ENCODE results near the gene ME2.
"Not testable (repeated sequence)": the region's sequence is repeated elsewhere in the genome, so short reads cannot be mapped to it uniquely, and the experiment has no call there.

The ME2 gene

GRCh38 chr18:50970006-50970405 is 91.1 kb downstream of the ME2 start:
- peaks cover 21% of the 10 kb centered on the region for H3K79me2 ChIP-seq (ENCODE audit: control insufficient read depth, low read length)
- H3K9me2 ChIP-seq (replicated peaks; ENCODE audit: control insufficient read depth, low read length), result no peaks in the 10 kb centered on the region
- TF ChIP-seq EZH2phosphoT487 (IDR thresholded peaks at IDR 0.05; ENCODE audit: borderline replicate concordance, low read length), result no peak
- TF ChIP-seq, protein P1, sequence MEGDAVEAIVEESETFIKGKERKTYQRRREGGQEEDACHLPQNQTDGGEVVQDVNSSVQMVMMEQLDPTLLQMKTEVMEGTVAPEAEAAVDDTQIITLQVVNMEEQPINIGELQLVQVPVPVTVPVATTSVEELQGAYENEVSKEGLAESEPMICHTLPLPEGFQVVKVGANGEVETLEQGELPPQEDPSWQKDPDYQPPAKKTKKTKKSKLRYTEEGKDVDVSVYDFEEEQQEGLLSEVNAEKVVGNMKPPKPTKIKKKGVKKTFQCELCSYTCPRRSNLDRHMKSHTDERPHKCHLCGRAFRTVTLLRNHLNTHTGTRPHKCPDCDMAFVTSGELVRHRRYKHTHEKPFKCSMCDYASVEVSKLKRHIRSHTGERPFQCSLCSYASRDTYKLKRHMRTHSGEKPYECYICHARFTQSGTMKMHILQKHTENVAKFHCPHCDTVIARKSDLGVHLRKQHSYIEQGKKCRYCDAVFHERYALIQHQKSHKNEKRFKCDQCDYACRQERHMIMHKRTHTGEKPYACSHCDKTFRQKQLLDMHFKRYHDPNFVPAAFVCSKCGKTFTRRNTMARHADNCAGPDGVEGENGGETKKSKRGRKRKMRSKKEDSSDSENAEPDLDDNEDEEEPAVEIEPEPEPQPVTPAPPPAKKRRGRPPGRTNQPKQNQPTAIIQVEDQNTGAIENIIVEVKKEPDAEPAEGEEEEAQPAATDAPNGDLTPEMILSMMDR (IDR thresholded peaks at IDR 0.05; ENCODE audit: low read depth, low read length, poor library complexity, severe bottlenecking), result no peak
- no peak overlapping the region for H3K27ac ChIP-seq (ENCODE audit: low read depth, low read length)
- peaks cover 14% of the 10 kb centered on the region for H3K4me1 ChIP-seq (ENCODE audit: control insufficient read depth, low read length)
- no peaks in the 10 kb centered on the region for H3K27me3 ChIP-seq (ENCODE audit: control insufficient read depth, low read length)
- H3K9me3 ChIP-seq (ENCODE audit: control insufficient read depth, insufficient read depth, low read length), result no peaks in the 10 kb centered on the region
- H3F3A ChIP-seq (ENCODE audit: control insufficient read depth, insufficient read depth), result no peaks in the 10 kb centered on the region
- no peak overlapping the region for H3K4me2 ChIP-seq (ENCODE audit: low read length)
- no peak overlapping the region for H3K4me3 ChIP-seq (ENCODE audit: low read length)
- no peaks in the 10 kb centered on the region for H4K20me1 ChIP-seq (ENCODE audit: control insufficient read depth, insufficient read depth, low read depth, low read length)
- H3K36me3 ChIP-seq (ENCODE audit: control insufficient read depth, low read length), result peaks cover 8% of the 10 kb centered on the region

GRCh38 chr18:50972404-50972803 is 93.5 kb downstream of the ME2 start:
- not testable (repeated sequence) for H3K4me2 ChIP-seq (ENCODE audit: low read length); H3K27me3 ChIP-seq (ENCODE audit: control insufficient read depth, low read length); H3K9me2 ChIP-seq (replicated peaks; ENCODE audit: control insufficient read depth, low read length); H3K4me3 ChIP-seq (ENCODE audit: low read length); H3F3A ChIP-seq (ENCODE audit: control insufficient read depth, insufficient read depth); H3K27ac ChIP-seq (ENCODE audit: low read depth, low read length); H4K20me1 ChIP-seq (ENCODE audit: control insufficient read depth, insufficient read depth, low read depth, low read length)
- H3K79me2 ChIP-seq (ENCODE audit: control insufficient read depth, low read length), result peaks cover 20% of the 10 kb centered on the region
- peaks cover 16% of the 10 kb centered on the region for H3K9me3 ChIP-seq (ENCODE audit: control insufficient read depth, insufficient read depth, low read length)
- peaks cover 11% of the 10 kb centered on the region for H3K4me1 ChIP-seq (ENCODE audit: control insufficient read depth, low read length)
- peaks cover 32% of the 10 kb centered on the region for H3K36me3 ChIP-seq (ENCODE audit: control insufficient read depth, low read length)

- Histone ChIP-seq H3K79me2 (ENCODE audit: control insufficient read depth, low read length) (peaks cover 11% of the 10 kb centered on the region), H3K4me3 (ENCODE audit: low read length) (no peak overlapping the region), H3K9me3 (ENCODE audit: control insufficient read depth, insufficient read depth, low read length) (peaks cover 20% of the 10 kb centered on the region), H3K27me3 (ENCODE audit: control insufficient read depth, low read length) (no peaks in the 10 kb centered on the region), H3F3A (ENCODE audit: control insufficient read depth, insufficient read depth) (no peaks in the 10 kb centered on the region), H4K20me1 (ENCODE audit: control insufficient read depth, insufficient read depth, low read depth, low read length) (no peaks in the 10 kb centered on the region), H3K4me2 (ENCODE audit: low read length) (no peak overlapping the region), H3K27ac (ENCODE audit: low read depth, low read length) (no peak overlapping the region), H3K9me2 (replicated peaks; ENCODE audit: control insufficient read depth, low read length) (no peaks in the 10 kb centered on the region), H3K36me3 (ENCODE audit: control insufficient read depth, low read length) (peaks cover 43% of the 10 kb centered on the region), H3K4me1 (ENCODE audit: control insufficient read depth, low read length) (peaks cover 8% of the 10 kb centered on the region)
- TF ChIP-seq EZH2phosphoT487 (IDR thresholded peaks at IDR 0.05; ENCODE audit: borderline replicate concordance, low read length), result no peak
- TF ChIP-seq, protein P1 (IDR thresholded peaks at IDR 0.05; ENCODE audit: low read depth, low read length, poor library complexity, severe bottlenecking), result no peak
Observed at GRCh38 chr18:50973367-50974126, 94.6 kb downstream of the ME2 start.

- H3K36me3 ChIP-seq (ENCODE audit: control insufficient read depth, low read length), result peaks cover 56% of the 10 kb centered on the region
- H3K9me3 ChIP-seq (ENCODE audit: control insufficient read depth, insufficient read depth, low read length), result peaks cover 20% of the 10 kb centered on the region
- no peak overlapping the region for H3K4me2 ChIP-seq (ENCODE audit: low read length)
- no peaks in the 10 kb centered on the region for H3F3A ChIP-seq (ENCODE audit: control insufficient read depth, insufficient read depth)
- no peaks in the 10 kb centered on the region for H3K4me1 ChIP-seq (ENCODE audit: control insufficient read depth, low read length)
- H3K79me2 ChIP-seq (ENCODE audit: control insufficient read depth, low read length), result no peaks in the 10 kb centered on the region
- H3K27me3 ChIP-seq (ENCODE audit: control insufficient read depth, low read length), result no peaks in the 10 kb centered on the region
- no peaks in the 10 kb centered on the region for H3K9me2 ChIP-seq (replicated peaks; ENCODE audit: control insufficient read depth, low read length)
- H4K20me1 ChIP-seq (ENCODE audit: control insufficient read depth, insufficient read depth, low read depth, low read length), result no peaks in the 10 kb centered on the region
- H3K4me3 ChIP-seq (ENCODE audit: low read length), result no peak overlapping the region
- no peak for TF ChIP-seq EZH2phosphoT487 (IDR thresholded peaks at IDR 0.05; ENCODE audit: borderline replicate concordance, low read length)
- TF ChIP-seq, protein P1 (IDR thresholded peaks at IDR 0.05; ENCODE audit: low read depth, low read length, poor library complexity, severe bottlenecking), result no peak
- no peak overlapping the region for H3K27ac ChIP-seq (ENCODE audit: low read depth, low read length)
Observed at GRCh38 chr18:50977037-50977760, 98.3 kb downstream of the ME2 start.
